SK-N-SH (cell line): ENCODE measurements around the gene C6orf163. TPM values are rescaled to one million over a fixed set of nuclear protein-coding genes. Genes with fewer than 3 reads are reported as not detected.

Experiments
- CTCF ChIA-PET: fragments of 300-600, 350-600 bp; formaldehyde crosslinking; extraction: SDS; loops from one replicate; lab custom pipeline; 2021; lab: Yijun Ruan, JAX
- POLR2A ChIA-PET: fragments of 350-600 bp; sonication (Branson Sonifier 250); formaldehyde crosslinking; extraction: SDS; loops from one replicate; lab custom pipeline; 2020; ENCODE audit warnings: antibody characterized with exemption, inconsistent platforms; lab: Yijun Ruan, JAX
- DNase-seq: peaks from one replicate; pipeline ENCODE4 v3.0.0; 2012
- H2AFZ ChIP-seq: fragments of 200-600 bp; sonication (generic); 2 replicates; pipeline ENCODE4 v1.8.1; 2016; ENCODE audit warnings: antibody characterized with exemption, mild to moderate bottlenecking, low read depth
- H3F3A ChIP-seq: fragments of 200-600 bp; sonication (generic); replicated peaks from 2 replicates; pipeline ENCODE3; 2016; ENCODE audit warnings: antibody characterized with exemption, mild to moderate bottlenecking; ENCODE audit not compliant: insufficient read depth
- H3K27ac ChIP-seq, 2 experiments: fragments of 200-500 bp in 1 of 2; fragments of 200-600 bp in 1 of 2; sonication (Bioruptor generic) in 1 of 2; sonication (generic), shearing (Covaris generic) in 1 of 2; 2 replicates each; pipeline versions ENCODE4 v1.5.1 to v1.6.1; 2014 to 2016; ENCODE audit warnings: low read depth in 2 of 2, inconsistent platforms in 1 of 2, low read length in 1 of 2, mild to moderate bottlenecking in 1 of 2, mixed read lengths in 1 of 2
- H3K27me3 ChIP-seq: fragments of 200-600 bp; sonication (generic), shearing (Covaris generic); 2 replicates; pipeline ENCODE4 v1.6.1; 2016; ENCODE audit warnings: mixed run types; ENCODE audit not compliant: insufficient read depth
- H3K36me3 ChIP-seq, 2 experiments: fragments of 200-500 bp in 1 of 2; fragments of 200-600 bp in 1 of 2; sonication (Bioruptor generic) in 1 of 2; sonication (generic) in 1 of 2; replicated peaks in 1 of 2; 2 replicates each; pipeline versions ENCODE3 to v1.5.1; 2014 to 2016; ENCODE audit warnings: low read length in 1 of 2, mild to moderate bottlenecking in 1 of 2; ENCODE audit not compliant: insufficient read depth in 2 of 2, control insufficient read depth in 1 of 2
- H3K4me1 ChIP-seq, 2 experiments: fragments of 200-500 bp in 1 of 2; fragments of 200-600 bp in 1 of 2; sonication (Bioruptor generic) in 1 of 2; sonication (generic), shearing (Covaris generic) in 1 of 2; 2 replicates each; pipeline versions ENCODE4 v1.5.1 to v1.6.1; 2014 to 2016; ENCODE audit warnings: low read depth in 1 of 2, low read length in 1 of 2, mixed run types in 1 of 2; ENCODE audit not compliant: insufficient read depth in 2 of 2, control insufficient read depth in 1 of 2
- H3K4me2 ChIP-seq: fragments of 200-600 bp; sonication (generic), shearing (Covaris generic); 2 replicates; pipeline ENCODE4 v1.6.1; 2017; ENCODE audit warnings: mixed run types
- H3K4me3 ChIP-seq, 2 experiments: fragments of 200-500 bp in 1 of 2; fragments of 200-600 bp in 1 of 2; sonication (Bioruptor generic) in 1 of 2; sonication (generic), shearing (Covaris generic) in 1 of 2; 2 replicates each; pipeline versions ENCODE4 v1.5.1 to v1.8.1; 2014 to 2016; ENCODE audit warnings: low read depth in 2 of 2, inconsistent platforms in 1 of 2, low read length in 1 of 2, mild to moderate bottlenecking in 1 of 2, mixed read lengths in 1 of 2, moderate library complexity in 1 of 2
- H3K79me2 ChIP-seq: fragments of 200-600 bp; sonication (generic); 2 replicates; pipeline ENCODE4 v1.8.1; 2017; ENCODE audit warnings: mild to moderate bottlenecking; ENCODE audit not compliant: insufficient read depth
- H3K9ac ChIP-seq: fragments of 200-600 bp; sonication (generic); 2 replicates; pipeline ENCODE4 v1.6.1; 2017; ENCODE audit warnings: mixed run types
- H3K9me2 ChIP-seq: fragments of 200-600 bp; sonication (generic); 2 replicates; pipeline ENCODE4 v1.6.1; 2017; ENCODE audit warnings: mixed run types
- H3K9me3 ChIP-seq: fragments of 200-600 bp; sonication (generic); 2 replicates; pipeline ENCODE4 v1.6.1; 2017; ENCODE audit warnings: mixed run types, mild to moderate bottlenecking, moderate library complexity
- H4K20me1 ChIP-seq: fragments of 200-600 bp; sonication (generic); 2 replicates; pipeline ENCODE4 v1.6.1; 2017; ENCODE audit warnings: mild to moderate bottlenecking, mixed run types; ENCODE audit not compliant: insufficient read depth
- EZH2phosphoT487 ChIP-seq: fragments of 200-600 bp; sonication (generic); IDR thresholded peaks from 2 replicates; pipeline ENCODE4 v1.6.1; 2017; ENCODE audit warnings: low read depth, mixed run types, mild to moderate bottlenecking, antibody characterized with exemption, moderate library complexity, borderline replicate concordance
- FOSL2 ChIP-seq: IDR thresholded peaks from 2 replicates; pipeline ENCODE4 v1.4.0; 2012; ENCODE audit warnings: low read depth, mild to moderate bottlenecking, moderate library complexity, borderline replicate concordance
- FOXJ3 ChIP-seq: sonication (generic); formaldehyde crosslinking; IDR thresholded peaks from 2 replicates; pipeline ENCODE4 v1.5.1; 2020; ENCODE audit warnings: mild to moderate bottlenecking, missing genetic modification reagents
- FOXM1 ChIP-seq: IDR thresholded peaks from 2 replicates; pipeline ENCODE4 v1.4.0; 2012; ENCODE audit warnings: low read depth, mild to moderate bottlenecking
- GABPA ChIP-seq: IDR thresholded peaks from 2 replicates; pipeline ENCODE4 v1.4.0; 2012; ENCODE audit warnings: low read depth, mild to moderate bottlenecking
- GATA2 ChIP-seq: sonication (generic); formaldehyde crosslinking; IDR thresholded peaks from 2 replicates; pipeline ENCODE4 v1.5.0; 2020; ENCODE audit warnings: mild to moderate bottlenecking, missing genetic modification reagents
- JUND ChIP-seq: IDR thresholded peaks from 2 replicates; pipeline ENCODE4 v1.4.0; 2012
- MAX ChIP-seq: IDR thresholded peaks from 2 replicates; pipeline ENCODE4 v1.4.0; 2012; ENCODE audit warnings: low read depth
- MEF2A ChIP-seq: IDR thresholded peaks from 2 replicates; pipeline ENCODE4 v1.4.0; 2012; ENCODE audit warnings: low read depth, borderline replicate concordance
- NRF1 ChIP-seq: IDR thresholded peaks from 2 replicates; pipeline ENCODE4 v1.6.1; 2012; ENCODE audit warnings: low read depth, mild to moderate bottlenecking, low read length
- POLR2AphosphoS5 ChIP-seq: IDR thresholded peaks from 2 replicates; pipeline ENCODE4 v1.6.1; 2012; ENCODE audit warnings: low read depth, low read length
- REST ChIP-seq: IDR thresholded peaks from 2 replicates; pipeline ENCODE4 v1.6.1; 2012; ENCODE audit warnings: mild to moderate bottlenecking, low read depth, low read length, moderate library complexity
- SMC3 ChIP-seq: IDR thresholded peaks from 2 replicates; pipeline ENCODE4 v1.6.1; 2012; ENCODE audit warnings: low read depth, low read length, improper control_type of control experiment
- TAF1 ChIP-seq: IDR thresholded peaks from 2 replicates; pipeline ENCODE4 v1.6.1; 2012; ENCODE audit warnings: low read depth, mild to moderate bottlenecking, low read length, moderate library complexity, borderline replicate concordance
- YY1 ChIP-seq: IDR thresholded peaks from 2 replicates; pipeline ENCODE4 v1.4.0; 2012; ENCODE audit warnings: low read depth, mild to moderate bottlenecking
- ZBTB33 ChIP-seq: IDR thresholded peaks from 2 replicates; pipeline ENCODE4 v1.4.0; 2012; ENCODE audit warnings: low read depth, borderline replicate concordance
- WGBS: methylation state at CpG from one replicate; pipeline ENCODE4 v1.1.6; 2017; ENCODE audit warnings: low lambda C conversion rate; 5-methylcytosine and 5-hydroxymethylcytosine counted together
- polyA plus RNA-seq, 3 experiments: library from polyadenylated mRNA; depleted of rRNA; stranded (reverse); fragments of >200 nt; gene quantifications; 2 replicates each; pipeline ENCODE4 v1.2.3, GENCODE V29; 2012

C6orf163 gene
- polyA plus RNA-seq, 1 of the 3 experiments (the other 2 are of a cell fraction) = 0.49 TPM

- H3K9ac ChIP-seq = no peak overlapping the region
- CTCF ChIA-PET = no interaction called here
- TF ChIP-seq FOXM1 = no peak
- TF ChIP-seq SMC3 = no peak
- TF ChIP-seq NRF1 = no peak
- TF ChIP-seq GABPA = no peak
- TF ChIP-seq MAX = no peak
- TF ChIP-seq YY1 = no peak
- no peak for TF ChIP-seq EZH2phosphoT487
- TF ChIP-seq MEF2A = no peak
- TF ChIP-seq POLR2AphosphoS5 = no peak
- no peak for TF ChIP-seq TAF1
- TF ChIP-seq FOXJ3 (CRISPR knock-in tag) = no peak
- TF ChIP-seq FOSL2 = no peak
- TF ChIP-seq GATA2 (CRISPR knock-in tag) = no peak
- no peak for TF ChIP-seq REST
Measured at GRCh38 chr6:87373377-87373776, 28.8 kb downstream of the C6orf163 start.

GRCh38 chr6:87375315-87375714, 30.7 kb downstream of the C6orf163 start:
- Histone ChIP-seq H3K79me2 (no peaks in the 10 kb centered on the region), H4K20me1 (no peaks in the 10 kb centered on the region), H3K36me3 (no peaks in the 10 kb centered on the region), H3K4me1 (no peaks in the 10 kb centered on the region), H3F3A (no peaks in the 10 kb centered on the region), H3K4me2 (no peak overlapping the region), H3K4me3 (no peak overlapping the region), H3K9me3 (no peaks in the 10 kb centered on the region), H3K9ac (no peak overlapping the region), H2AFZ (no peak overlapping the region), H3K27ac (no peak overlapping the region), H3K9me2 (no peaks in the 10 kb centered on the region), H3K27me3 (no peaks in the 10 kb centered on the region)
- TF ChIP-seq JUND (no peak), GABPA (no peak), ZBTB33 (no peak)
- WGBS = 89% methylated on average over 2 of the region's 2 CpGs
- ChIA-PET CTCF (no interaction called here), POLR2A (no interaction called here)
- DNase-seq = no peak

More at GRCh38 chr6:87373377-87373776, 28.8 kb downstream of the C6orf163 start:
- Histone ChIP-seq H3K27me3 (no peaks in the 10 kb centered on the region), H4K20me1 (no peaks in the 10 kb centered on the region), H3F3A (no peaks in the 10 kb centered on the region), H3K36me3 (no peaks in the 10 kb centered on the region), H3K27ac (no peak overlapping the region), H3K79me2 (no peaks in the 10 kb centered on the region), H2AFZ (no peak overlapping the region), H3K4me1 (no peaks in the 10 kb centered on the region), H3K4me2 (no peak overlapping the region), H3K4me3 (no peak overlapping the region), H3K9me2 (no peaks in the 10 kb centered on the region), H3K9me3 (no peaks in the 10 kb centered on the region)
- no peak for DNase-seq
- POLR2A ChIA-PET = no interaction called here
- WGBS = 72% methylated on average over 2 of the region's 2 CpGs
